Esophagus muscularis mucosa (tissue), 4 donors: ENCODE data around the gene MKS1. TPM values are rescaled to one million over a fixed set of nuclear protein-coding genes. Genes with fewer than 3 reads are reported as not detected.

Experiments used
- DNase-seq: peaks from one replicate; pipeline ENCODE4 v3.0.0-alpha.2; 2017; ENCODE audit errors: extremely low spot score
- H3K27ac ChIP-seq, 4 donors: fragments of 200-600 bp; sonication (generic); replicated peaks in 1 of 4; 1 replicate in 3 of 4; 2 replicates in 1 of 4; pipeline ENCODE4 v1.5.1; 2016 to 2019; ENCODE audit warnings: mild to moderate bottlenecking in 1 of 4
- H3K27me3 ChIP-seq, 4 donors: fragments of 200-600 bp; sonication (generic); one replicate each; pipeline versions ENCODE4 v1.5.1 to v1.6.0; 2016 to 2019
- H3K36me3 ChIP-seq, 4 donors: fragments of 200-600 bp; sonication (generic); one replicate each; pipeline ENCODE4 v1.5.1; 2016 to 2019
- H3K4me1 ChIP-seq, 4 donors: fragments of 200-600 bp; sonication (generic); one replicate each; pipeline ENCODE4 v1.5.1; 2016 to 2019
- H3K4me3 ChIP-seq, 4 donors: fragments of 200-600 bp; sonication (generic); 1 replicate in 2 of 4; 2 replicates in 2 of 4; pipeline ENCODE4 v1.5.1; 2016 to 2019; ENCODE audit warnings: mild to moderate bottlenecking in 4 of 4, moderate library complexity in 1 of 4
- H3K9me3 ChIP-seq, 4 donors: fragments of 200-600 bp; sonication (generic); 1 replicate in 3 of 4; 2 replicates in 1 of 4; pipeline ENCODE4 v1.5.1; 2016 to 2019
- CTCF ChIP-seq, 3 experiments: fragments of 200-600 bp in 2 of 3; fragments of 450-650 bp in 1 of 3; sonication (generic) in 2 of 3; IDR thresholded peaks; one replicate each; pipeline ENCODE4 v1.5.1; 2017 to 2019; ENCODE audit warnings: antibody characterized with exemption in 3 of 3, mild to moderate bottlenecking in 2 of 3, moderate library complexity in 1 of 3
- EP300 ChIP-seq: sonication (generic); formaldehyde crosslinking; IDR thresholded peaks from one replicate; pipeline ENCODE4 v1.6.1; 2017; ENCODE audit warnings: antibody characterized with exemption
- POLR2A ChIP-seq: fragments of 450-650 bp; IDR thresholded peaks from one replicate; pipeline ENCODE4 v1.6.1; 2017; ENCODE audit warnings: antibody characterized with exemption, moderate library complexity, mild to moderate bottlenecking, low read depth
- POLR2AphosphoS5 ChIP-seq, 2 donors: sonication (generic); formaldehyde crosslinking; IDR thresholded peaks; one replicate each; pipeline ENCODE4 v1.6.1; 2017; ENCODE audit warnings: antibody characterized with exemption in 2 of 2
- WGBS: methylation state at CpG from one replicate; pipeline ENCODE4 v1.1.5; 2018; 5-methylcytosine and 5-hydroxymethylcytosine counted together
- intact Hi-C: fragments of 100-400 bp; cut with DNase I; formaldehyde crosslinking; loops from one replicate; pipeline ENCODE4 v1.15.1; 2023
- total RNA-seq, 4 donors: library from RNA; depleted of rRNA; stranded (reverse); fragments of >200 nt; gene quantifications; one replicate each; pipeline versions ENCODE4 v1.1.0 to v1.2.1, GENCODE V29; 2016

MKS1 gene
- total RNA-seq, 4 donors from 2014 or later, result 6.2 to 12.5 (median 6.9) TPM

DNA sequence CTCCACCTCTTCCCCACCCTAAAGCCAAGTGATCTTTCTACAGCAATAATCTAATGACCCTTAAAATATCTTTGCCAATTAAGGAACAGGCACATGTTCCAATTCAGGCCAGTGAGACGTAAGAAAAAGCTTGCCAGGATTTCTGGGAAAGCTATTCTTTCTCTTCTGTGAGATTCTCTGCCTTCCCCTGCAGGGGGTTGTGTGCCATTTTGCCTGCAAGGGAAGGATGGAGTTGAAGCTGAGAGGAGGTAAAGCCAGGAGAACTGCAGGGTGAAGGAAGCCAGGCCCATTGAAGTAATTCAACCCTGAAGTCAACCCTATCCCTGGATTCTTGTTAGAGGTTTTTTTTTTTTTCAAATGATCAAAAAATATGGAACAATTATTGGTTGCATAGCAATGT is 10.3 kb upstream of the MKS1 start:
- TF ChIP-seq CTCF (IDR thresholded peaks at IDR 0.05), result no peak
- no peak for TF ChIP-seq POLR2AphosphoS5 (IDR thresholded peaks at IDR 0.05)
- TF ChIP-seq EP300, result no peak
- no peak for TF ChIP-seq POLR2A
- Histone ChIP-seq H3K9me3 (no peaks in the 10 kb centered on the region), H3K4me3 (no peak overlapping the region), H3K27ac (no peak overlapping the region), H3K4me1 (no peaks in the 10 kb centered on the region), H3K36me3 (no peaks in the 10 kb centered on the region), H3K27me3 (peaks cover 0 to 30% (median 0%) of the 10 kb centered on the region in 4 donors)
- DNase-seq, result no peak
- intact Hi-C loops, result no loop called here
- 92% methylated on average over 1 of the region's 1 CpG for WGBS

DNA sequence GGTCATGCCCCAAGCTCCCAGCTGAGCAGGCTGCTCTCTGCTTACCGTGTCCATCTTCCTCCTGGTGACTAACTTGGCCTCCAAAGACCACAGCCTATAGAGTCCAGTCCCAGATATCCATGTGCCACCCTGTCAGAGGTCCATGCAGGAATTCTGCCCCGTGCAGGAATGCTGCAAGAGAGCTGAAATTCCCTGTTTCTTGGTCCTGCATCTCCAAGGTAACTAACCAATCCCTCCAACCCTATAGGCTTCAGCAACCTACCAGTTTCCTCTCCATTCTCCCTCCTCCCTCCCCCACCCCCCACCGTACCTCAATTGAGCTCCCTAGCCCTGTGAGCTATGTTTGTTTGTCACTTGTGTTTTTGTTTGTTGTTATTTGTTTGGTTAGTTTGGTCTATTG is 9.6 kb upstream of the MKS1 start:
- Histone ChIP-seq H3K9me3 (no peaks in the 10 kb centered on the region), H3K4me3 (no peak overlapping the region), H3K4me1 (no peaks in the 10 kb centered on the region), H3K27me3 (peaks cover 0 to 24% (median 0%) of the 10 kb centered on the region in 4 donors), H3K36me3 (no peaks in the 10 kb centered on the region), H3K27ac (no peak overlapping the region)
- TF ChIP-seq POLR2AphosphoS5 (IDR thresholded peaks at IDR 0.05), result no peak
- no peak for TF ChIP-seq EP300
- no peak for TF ChIP-seq POLR2A
- TF ChIP-seq CTCF (IDR thresholded peaks at IDR 0.05), result no peak
- WGBS, result 39% methylated on average over 3 of the region's 3 CpGs
- intact Hi-C loops, result no loop called here
- no peak for DNase-seq

DNA sequence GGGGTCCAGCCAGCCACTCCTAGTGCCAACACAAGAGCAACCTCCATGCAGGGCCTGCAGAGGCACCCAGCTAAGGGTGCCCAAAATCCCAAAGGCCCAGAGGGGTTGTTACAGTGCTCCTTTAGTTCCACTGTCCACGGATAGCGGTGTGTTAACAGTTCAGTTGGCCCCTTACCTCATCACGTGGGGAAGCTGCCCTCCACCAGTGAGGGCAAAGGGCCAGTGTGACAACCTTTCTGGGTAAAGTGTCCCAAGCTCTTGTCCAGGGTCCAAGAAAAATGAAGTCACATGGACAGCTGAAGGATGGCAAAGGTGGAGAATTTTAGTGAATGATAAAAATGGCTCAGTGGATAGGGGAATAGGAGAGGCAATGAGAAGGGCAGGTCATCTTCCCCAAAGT is 8.7 kb upstream of the MKS1 start:
- Histone ChIP-seq H3K9me3 (no peaks in the 10 kb centered on the region), H3K4me1 (no peaks in the 10 kb centered on the region), H3K27ac (no peak overlapping the region), H3K4me3 (no peak overlapping the region), H3K27me3 (peaks cover 0 to 18% (median 0%) of the 10 kb centered on the region in 4 donors), H3K36me3 (no peaks in the 10 kb centered on the region)
- 81% methylated on average over 3 of the region's 3 CpGs for WGBS
- DNase-seq, result no peak
- intact Hi-C loops, result no loop called here
- no peak for TF ChIP-seq POLR2A
- no peak for TF ChIP-seq EP300
- TF ChIP-seq POLR2AphosphoS5 (IDR thresholded peaks at IDR 0.05), result no peak
- TF ChIP-seq CTCF (IDR thresholded peaks at IDR 0.05), result no peak

DNA sequence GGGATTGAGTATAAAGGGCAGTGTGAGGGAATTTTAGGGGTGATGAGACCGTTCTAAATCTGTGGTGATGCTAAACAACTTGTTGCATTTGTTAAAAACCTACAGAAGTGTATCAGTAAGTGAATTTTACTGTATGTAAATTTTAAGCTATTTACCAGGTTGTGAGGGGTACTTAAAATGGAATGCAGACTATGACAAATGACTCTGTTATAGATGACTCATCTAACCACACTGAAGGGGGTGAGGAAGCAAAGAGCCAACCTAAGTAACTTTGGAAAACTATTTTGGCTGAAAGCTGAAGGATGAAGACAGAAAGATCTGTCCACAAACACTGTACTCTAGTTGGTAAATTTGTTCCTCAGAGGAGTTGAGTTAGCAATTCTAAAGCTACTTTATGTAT is 5.3 kb upstream of the MKS1 start:
- no peaks in the 10 kb centered on the region for H3K27me3 ChIP-seq
- no peaks in the 10 kb centered on the region for H3K9me3 ChIP-seq
- H3K36me3 ChIP-seq, result no peaks in the 10 kb centered on the region
- intact Hi-C loops, result no loop called here
- H3K4me3 ChIP-seq, result no peak overlapping the region
- no peak overlapping the region for H3K27ac ChIP-seq
- no peak for TF ChIP-seq EP300
- no peak for TF ChIP-seq CTCF (IDR thresholded peaks at IDR 0.05)
- no peak for TF ChIP-seq POLR2A
- no peak for TF ChIP-seq POLR2AphosphoS5 (IDR thresholded peaks at IDR 0.05)
- 52% methylated on average over 1 of the region's 1 CpG for WGBS
- no peak for DNase-seq
- peaks cover 7 to 9% (median 8%) of the 10 kb centered on the region in 4 donors for H3K4me1 ChIP-seq

DNA sequence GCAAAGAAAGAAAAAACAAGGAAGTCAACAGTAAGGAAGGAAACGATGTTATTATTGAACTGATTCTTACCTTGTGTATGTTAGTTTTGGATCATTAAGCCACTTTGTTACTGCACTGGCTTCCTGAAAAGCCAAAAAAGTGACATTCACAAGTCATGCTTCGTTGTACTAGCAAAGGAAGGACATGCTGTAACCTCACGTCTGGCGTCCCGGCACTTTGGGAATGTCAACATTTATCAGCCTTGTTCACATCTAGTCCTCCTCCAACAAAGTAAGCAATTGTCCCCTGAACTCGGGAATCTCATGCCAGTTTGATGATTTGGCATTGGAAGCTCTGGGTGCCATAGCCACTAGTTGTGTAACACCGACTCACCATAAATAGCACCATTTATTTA is 731 bp upstream of the MKS1 start:
- TF ChIP-seq EP300 (no peak), POLR2AphosphoS5 (IDR thresholded peaks at IDR 0.05) (no peak), POLR2A (no peak), CTCF (IDR thresholded peaks at IDR 0.05) (no peak)
- 60% methylated on average over 7 of the region's 7 CpGs for WGBS

More for the DNA sequence above, 731 bp upstream of the MKS1 start:
- Histone ChIP-seq H3K27me3 (no peaks in the 10 kb centered on the region), H3K4me1 (peaks cover 7 to 15% (median 10%) of the 10 kb centered on the region in 4 donors), H3K4me3 (peak overlapping the region; percentile 67 to 85 (median 73)), H3K9me3 (no peaks in the 10 kb centered on the region), H3K27ac (peak overlapping the region; percentile 72 to 83 (median 78)), H3K36me3 (peaks cover 0 to 22% (median 15%) of the 10 kb centered on the region in 4 donors)
- intact Hi-C loops, result no loop called here
- DNase-seq, result no peak
